T-helper 9 cell (primary cell): ENCODE data around the gene OR8A1.
"Not testable (repeated sequence)": the region's sequence is repeated elsewhere in the genome, so short reads cannot be mapped to it uniquely, and the experiment has no call there.

Experiments
- DNase-seq: peaks from one replicate; pipeline ENCODE4 v3.0.0-alpha.2; 2020

The OR8A1 gene

GRCh38 chr11:124597626-124598025 is 27.8 kb downstream of the OR8A1 start:
- DNase-seq: no peak

DNA sequence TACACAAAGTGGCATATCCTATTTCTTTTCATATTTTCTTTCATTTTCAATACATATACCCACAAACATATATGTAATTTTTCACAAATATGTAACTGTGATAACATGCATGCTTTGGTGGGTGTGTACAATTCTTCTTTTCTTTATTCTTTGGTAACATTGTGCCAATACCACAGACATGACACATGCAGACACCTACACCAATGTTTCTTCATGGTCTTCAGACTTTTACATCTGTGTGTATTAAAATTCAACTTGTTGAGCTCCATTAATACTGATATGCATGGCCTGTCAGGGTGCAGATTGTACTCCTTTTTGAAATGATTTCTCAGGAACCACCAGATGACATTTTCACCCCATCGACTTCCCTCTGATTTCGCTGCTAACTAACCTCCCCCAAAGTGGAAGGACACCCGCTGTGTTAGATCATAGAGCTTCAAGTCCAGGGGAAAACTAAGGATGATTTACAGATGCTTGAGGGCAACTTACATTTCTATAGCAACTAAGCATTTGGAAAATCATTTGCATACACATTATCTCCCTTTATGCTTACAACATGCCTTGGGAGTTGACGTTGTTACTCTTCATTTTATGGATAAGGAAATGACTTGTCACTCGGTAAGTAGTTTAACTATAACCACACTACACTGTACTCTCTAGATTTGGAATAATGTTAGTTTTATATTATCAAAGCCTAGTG is 31.0 kb downstream of the OR8A1 start:
- no peak for DNase-seq

- DNase-seq: no peak
These were observed 32.4 kb downstream of the OR8A1 start for GRCh38 chr11:124602193-124602592.

DNA sequence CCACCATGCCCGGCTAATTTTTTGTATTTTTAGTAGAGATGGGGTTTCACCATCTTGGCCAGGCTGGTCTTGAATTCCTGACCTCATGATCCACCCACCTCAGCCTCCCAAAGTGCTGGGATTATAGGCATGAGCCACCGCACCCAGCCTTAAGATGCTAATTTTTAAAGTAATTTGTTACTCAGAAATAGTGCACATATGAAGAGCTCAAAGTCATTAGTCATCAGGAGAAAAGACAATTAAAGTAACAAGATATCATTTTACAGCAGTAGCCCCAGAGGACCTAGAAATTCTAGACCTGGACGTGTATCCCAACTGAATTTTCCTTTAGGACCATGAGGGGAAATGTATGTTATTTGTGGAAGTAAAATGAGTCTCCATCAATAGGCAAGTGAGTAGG is 32.9 kb downstream of the OR8A1 start:
- DNase-seq: not testable (repeated sequence)

DNA sequence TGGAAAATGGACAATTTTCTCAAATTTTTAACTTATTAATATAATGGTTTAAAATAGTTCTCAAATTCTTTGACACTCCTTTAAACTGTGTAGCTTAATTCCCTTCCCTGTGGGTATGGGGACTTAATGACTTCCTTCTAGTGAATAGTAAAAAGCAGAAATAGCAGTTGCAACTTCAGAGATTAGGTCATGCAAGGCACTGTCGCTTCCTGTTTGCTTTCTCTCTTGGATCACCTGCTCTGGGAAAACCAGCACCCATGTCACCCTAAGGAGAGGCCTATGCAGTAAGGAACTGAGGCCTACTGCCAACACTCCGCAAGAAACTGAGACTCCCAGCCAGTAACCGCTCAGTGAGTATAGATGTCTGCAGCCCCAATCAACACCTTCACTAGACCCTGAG is 35.9 kb downstream of the OR8A1 start:
- no peak for DNase-seq

GRCh38 chr11:124608147-124608546 is 38.4 kb downstream of the OR8A1 start:
- no peak for DNase-seq

- no peak for DNase-seq
These were observed 40.5 kb downstream of the OR8A1 start for GRCh38 chr11:124610295-124610694.

GRCh38 chr11:124611064-124611463 is 41.3 kb downstream of the OR8A1 start, which contains the start of gene PANX3:
PANX3 (plus strand) TSS chr11:124611428; CDS start chr11:124611557, 129 bp downstream.
- DNase-seq: no peak

DNA sequence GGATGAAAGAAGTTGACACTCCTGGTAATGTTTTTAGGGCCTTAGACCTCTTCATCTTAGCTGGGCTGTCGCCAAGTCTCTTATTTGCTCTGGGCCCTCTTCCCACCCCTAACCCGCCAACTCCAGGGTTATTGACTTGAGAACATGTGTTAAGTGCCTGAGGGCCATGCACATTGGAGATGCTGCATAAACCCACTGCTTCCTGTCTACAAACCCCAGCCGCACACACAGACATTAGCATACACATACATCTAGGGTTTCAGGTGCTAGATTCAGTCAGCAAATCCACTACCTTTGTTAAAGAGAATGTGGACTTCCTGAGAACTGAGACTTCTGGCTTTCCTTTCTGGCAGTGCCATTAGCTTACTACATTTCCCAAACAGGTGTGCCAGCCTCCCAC is 42.2 kb downstream of the OR8A1 start:
- no peak for DNase-seq

DNA sequence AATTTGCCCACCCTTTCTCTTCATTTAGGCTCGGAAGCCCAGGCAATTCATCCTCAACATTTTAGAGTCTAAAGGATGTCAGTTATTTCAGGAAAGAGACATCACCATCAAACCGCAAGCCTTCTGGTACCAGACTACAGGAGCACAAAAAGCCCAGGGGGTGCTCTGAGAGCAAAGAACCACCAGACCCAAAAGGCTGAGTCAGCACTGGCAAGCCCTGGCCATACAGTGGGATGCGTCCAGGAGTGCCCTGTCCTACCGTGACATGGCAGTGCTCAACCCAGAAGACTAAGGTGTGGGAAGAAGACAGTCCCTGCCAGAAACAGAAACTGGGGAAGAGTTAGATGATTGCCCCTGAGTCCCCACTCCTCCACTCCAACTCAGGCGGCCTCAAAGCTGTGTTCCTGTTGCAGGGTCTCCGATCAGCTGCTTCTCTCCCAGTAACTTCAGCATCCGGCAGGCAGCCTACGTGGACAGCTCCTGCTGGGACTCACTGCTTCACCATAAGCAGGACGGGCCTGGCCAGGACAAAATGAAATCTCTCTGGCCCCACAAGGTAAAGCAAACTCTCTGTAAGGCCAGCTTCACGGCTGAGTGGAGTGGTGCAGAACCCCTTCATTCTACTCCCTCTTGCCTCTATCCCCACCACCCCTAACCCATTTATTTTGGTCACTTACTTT is 42.9 kb downstream of the OR8A1 start:
- DNase-seq: no peak

DNA sequence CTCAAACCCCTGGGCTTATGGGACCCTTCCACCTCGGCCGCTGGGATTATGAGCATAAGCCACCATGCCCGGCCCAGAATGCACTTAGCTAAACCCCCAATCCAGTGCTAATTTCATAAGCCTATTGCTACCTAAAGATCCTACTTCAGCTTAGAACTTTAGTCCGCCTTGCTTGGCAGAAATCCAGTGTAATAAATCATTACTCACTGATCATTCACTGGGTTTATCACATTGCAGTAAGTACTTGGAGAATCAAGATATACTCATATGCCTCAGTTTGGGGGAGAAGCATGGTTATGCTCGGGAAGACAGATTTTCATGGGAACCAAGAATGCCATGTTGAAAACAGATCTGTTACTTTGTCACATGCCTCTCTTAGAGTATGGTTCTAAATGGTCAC is 49.1 kb downstream of the OR8A1 start:
- no peak for DNase-seq
